Measurements from ENCODE around the gene FAT1.

Gene FAT1

DNA sequence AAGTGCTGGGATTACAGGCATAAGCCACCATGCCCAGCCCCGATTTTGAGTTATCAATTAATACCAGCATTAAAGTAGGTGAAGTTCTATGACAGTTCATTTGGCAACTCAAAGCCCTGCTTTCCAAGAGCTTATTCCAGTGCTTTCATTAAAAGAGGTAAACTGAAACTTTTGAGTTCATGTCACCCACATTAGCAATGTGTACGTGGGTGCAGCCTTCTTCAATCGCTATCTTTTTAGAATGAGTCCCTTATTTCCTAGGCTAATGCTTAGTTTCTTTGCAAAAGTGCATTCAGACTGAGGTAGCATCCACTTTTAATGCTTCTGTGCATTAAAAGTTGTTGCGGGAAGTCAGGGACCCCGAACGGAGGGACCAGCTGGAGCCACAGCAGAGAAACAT is 142.2 kb downstream of the FAT1 start:
- DNase-seq (ENCODE audit: low read depth in 2 of 3, low spot score in 1 of 3): no peak

DNA sequence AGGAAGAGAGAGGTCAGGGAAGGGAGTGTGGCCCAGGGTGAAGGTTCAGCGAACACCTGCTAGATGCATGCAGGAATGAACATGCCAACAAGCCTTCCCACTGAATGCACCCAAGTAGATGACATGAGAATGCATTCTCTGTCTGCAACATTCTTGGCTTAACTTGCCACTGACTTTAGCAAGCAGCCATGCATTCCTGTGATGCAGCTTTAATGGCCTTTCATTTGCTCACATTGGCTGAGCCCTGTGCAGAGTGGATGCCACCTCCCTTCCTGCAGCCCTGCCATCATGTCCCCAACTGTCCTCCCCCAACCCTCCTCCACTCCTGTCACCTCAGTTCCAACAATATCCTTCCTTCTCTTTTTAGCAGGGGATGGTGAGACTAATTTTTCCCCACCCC is 143.0 kb downstream of the FAT1 start:
- DNase-seq (ENCODE audit: low read depth in 2 of 3, low spot score in 1 of 3): no peak

DNA sequence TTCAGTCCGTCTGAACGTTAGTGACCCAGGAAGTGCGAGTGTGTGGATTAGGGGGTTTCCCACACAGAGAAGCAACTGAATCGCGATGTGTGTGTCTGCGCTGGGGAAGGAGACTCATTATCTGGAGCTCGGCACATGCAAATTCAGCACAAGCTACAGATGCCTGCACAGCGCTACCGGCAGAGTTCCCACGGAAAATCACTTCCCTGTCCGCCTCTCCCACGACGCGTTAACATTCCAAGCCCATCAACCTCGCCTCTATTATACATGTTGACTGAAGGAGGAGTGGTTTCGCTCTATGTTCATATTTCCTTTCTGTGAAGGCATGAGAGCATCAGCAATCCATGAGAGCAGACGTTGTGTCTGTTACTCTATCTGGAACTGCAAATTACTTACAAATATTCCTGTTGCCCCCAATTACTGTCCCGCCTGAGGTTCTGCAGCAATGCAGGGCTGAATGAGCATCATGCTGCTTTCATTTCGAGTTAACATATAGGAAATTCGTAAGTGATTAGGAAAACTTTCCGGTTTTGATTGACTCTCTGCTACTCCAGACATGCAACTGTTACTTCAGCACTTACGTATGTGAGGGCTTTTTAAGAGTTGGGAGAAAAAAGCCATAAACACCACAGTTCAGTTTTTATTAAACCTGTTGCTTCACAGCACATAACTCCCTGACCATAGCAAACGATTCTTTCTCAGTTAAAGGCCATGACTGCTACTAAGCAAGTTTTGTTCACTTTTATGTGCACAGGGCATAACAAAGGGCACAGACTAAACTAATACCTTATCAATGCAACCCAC is 153.3 kb downstream of the FAT1 start:
- DNase-seq (ENCODE audit: low read depth in 2 of 3, low spot score in 1 of 3): no peak

DNA sequence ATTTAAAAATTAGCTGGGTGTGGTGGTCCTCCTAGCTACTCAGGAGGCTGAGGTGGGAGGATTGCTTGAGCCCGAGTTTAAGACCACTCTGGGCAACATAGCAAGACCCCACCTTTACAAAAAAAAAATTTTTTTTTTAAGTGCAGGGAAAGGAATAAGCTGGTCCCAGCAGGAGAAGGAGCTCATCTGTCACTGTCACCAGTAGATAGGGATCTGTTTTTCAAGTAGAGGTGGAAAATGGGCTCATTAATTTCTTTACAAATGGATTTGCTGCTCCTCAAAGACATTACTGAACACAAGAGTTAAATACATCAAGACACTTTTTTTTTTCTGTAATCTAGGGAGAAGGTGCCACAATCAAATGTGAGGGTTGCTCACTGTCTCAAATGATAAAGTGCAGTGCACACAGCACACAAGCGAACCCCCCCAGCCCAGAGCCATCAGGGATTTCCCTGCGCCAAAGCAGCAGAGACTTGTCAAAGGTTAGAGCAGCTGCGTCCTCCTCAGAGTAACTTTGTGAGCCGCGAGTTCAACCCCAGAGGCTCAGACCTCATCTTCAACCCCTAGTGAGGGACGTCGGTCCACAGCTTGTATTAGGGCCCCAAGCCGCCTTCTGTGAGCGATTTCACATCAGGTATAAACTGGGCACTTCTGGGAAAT is 154.0 kb downstream of the FAT1 start:
- no peak for DNase-seq (ENCODE audit: low read depth in 2 of 3, low spot score in 1 of 3)

DNA sequence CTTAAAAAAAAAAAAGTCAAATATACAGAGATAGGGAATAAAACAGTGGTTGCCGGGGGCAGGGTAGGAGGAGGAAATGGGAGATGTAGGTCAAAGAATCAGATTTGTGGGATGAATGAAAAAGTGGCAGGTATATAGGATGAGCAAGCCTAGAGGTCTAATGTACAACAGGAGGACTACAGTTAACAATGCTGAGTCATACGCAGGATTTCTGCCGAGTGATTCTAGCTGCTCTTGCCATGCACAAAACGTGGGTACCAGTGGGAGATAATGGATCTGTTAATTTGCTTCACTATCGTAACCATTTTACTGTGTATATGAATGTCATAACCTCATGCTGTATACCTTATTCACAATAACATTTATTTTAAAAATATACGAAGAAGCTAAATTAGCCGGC is 157.6 kb downstream of the FAT1 start:
- no peak for DNase-seq (ENCODE audit: low read depth in 2 of 3, low spot score in 1 of 3)

DNA sequence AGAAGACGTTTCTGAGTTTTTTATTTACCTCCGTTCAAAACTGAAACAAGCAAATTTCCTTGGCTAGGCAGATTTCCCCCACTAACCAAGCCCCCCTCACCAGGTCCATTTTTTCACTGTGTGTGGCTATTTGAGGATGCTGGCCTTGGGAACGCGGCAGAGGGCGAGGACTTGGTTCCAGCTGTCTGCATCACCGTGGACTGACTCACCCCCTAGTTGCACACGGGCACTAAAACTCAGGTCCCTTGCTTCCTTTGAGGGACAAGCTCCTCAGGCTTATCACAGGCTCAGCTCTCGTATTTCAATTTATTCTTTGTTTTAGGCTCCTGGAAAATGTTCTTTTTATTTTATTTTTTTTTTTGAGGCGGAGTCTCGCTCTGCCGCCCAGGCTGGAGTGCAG is 159.9 kb downstream of the FAT1 start:
- DNase-seq (ENCODE audit: low read depth in 2 of 3, low spot score in 1 of 3): no peak

DNA sequence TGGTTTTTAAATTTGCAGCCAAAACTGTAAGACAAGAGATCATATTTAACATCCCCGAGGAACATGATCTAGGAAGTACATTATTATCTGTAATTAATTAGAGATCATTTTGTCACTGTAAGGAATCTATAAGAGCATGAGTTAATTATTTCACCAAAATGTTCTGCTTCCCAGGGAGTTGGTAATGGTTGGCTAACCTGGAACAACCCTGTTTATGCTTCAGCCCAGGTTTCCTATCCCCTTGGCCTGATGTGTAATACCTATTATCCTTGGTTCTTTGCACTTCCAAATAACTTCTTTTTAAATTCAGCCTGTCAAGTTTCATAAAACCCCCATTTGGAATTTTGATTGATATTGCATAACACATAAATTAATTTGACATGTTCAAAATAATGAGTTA is 161.9 kb downstream of the FAT1 start:
- DNase-seq (ENCODE audit: low read depth in 2 of 3, low spot score in 1 of 3): no peak

DNA sequence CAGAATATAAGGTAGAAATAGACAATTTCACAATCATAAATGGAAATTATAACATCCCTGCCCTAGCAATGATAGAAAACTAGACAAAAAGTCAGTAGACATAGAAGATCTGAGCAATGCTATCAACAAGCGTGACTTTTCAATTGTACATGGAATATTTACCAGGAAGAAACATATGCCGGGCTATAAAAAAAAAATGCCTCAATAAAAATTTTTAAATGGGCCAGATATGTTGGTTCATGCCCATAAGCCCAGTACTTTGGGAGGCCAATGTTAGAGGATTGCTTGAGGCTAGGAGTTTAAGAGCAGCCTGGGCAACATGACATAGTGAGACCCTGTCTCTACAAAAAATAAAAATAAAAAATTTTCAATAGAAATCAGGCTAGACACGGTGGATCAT is 163.0 kb downstream of the FAT1 start:
- no peak for DNase-seq (ENCODE audit: low read depth in 2 of 3, low spot score in 1 of 3)

DNA sequence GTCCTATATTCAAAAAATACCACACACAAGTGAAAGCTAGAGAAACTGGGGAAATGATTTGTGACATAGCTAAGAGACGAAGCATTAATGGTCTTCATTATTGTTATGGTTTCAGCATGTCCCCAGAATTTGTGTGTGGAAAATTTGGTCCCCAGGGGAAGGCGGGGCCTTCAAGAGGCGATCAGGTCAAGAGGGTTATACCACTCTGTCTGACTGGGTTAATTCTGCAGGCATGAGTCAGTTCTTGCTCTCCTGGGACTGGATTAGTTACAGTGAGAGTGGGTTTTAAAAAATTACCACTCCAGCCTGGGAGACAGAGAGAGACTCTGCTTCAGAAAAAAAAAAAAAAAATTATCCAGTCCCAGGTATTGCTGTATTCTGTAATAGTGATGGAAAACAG is 166.2 kb downstream of the FAT1 start:
- no peak for DNase-seq (ENCODE audit: low read depth in 2 of 3, low spot score in 1 of 3)

DNA sequence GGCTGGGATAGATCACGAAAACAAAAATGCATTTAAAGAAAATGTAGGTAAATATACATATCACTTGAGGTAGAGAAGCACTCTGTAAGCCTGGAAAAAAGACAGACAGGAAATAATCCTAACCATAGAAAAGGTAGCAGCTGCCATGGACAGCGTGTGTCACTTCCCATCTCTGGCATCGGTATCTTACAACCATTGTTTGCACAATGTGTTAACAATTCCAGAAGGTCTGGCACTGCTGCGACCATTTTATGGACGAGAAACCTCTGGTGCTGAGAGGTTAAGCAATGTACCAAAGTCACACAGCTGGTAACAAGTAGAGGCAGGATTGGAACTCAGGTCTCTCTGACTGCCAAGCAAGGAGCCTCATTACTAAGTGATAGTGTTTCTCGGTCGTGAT is 166.6 kb downstream of the FAT1 start:
- no peak for DNase-seq (ENCODE audit: low read depth in 2 of 3, low spot score in 1 of 3)

DNA sequence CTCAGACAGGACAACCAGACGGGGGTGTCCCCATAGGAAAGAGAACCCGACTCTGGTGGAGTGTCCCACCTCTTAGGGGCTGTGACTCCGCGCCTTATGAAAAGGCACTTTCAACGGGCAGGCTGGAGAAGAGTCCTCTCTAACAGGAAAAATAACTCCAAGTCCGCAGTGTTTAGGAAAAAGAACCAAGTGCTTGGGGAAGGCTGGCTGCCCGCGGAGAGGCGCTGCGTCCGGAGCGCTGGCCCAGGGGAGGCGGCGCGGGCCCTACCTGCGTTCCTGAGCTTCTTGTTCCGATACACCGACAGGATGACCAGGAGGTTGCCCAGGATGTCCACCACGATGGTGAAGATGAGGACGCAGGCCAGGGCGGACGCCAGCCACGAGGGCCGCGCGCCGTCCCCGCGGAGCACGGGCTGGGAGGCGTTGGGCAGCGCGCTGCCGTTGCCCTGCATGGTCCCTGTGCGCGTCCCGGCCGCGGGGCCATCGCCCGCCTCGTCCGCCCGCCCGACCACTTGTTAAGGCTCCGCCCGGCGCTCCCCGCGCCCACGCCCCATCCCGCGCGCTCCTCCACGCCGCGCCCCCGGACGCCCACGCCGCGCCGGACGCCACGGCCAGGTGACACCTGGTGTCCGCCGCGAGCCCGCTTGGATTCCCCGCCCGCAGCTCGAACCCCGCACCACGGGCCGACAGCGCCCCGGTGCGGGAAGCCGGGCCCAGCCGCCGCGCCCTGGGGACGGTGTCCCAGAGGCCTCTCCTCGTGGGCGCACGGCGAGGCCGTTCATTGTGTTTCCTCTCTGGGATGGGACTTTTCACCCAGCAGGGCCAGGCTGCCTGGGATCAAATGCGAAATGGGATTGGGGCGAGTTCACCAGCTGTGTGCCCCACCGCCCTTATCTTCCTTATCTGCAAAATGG is 168.5 kb downstream of the FAT1 start, which contains the start of gene MTNR1A:
MTNR1A (minus strand) TSS at position 654 of the 914 bp plus-strand sequence; CDS start at position 452, 202 bp downstream.
- DNase-seq (ENCODE audit: low read depth in 2 of 3, low spot score in 1 of 3): no peak

DNA sequence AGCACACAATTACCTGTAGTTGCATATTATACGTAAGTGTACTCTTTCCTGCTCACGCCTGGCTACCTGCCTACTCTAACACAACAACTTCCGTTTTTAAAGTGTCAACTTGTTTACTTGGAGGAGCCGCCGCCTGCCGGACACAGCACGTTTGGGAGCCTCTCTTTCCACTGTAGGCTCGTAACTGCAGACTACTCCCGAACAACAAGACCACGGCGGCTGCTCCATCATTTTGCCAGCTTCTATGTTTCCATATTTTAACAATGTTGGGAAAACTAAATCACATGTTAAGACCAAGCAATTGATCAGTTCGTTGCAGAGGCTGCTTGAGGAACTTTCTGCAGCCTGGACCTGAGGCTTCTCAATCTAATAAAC is 169.1 kb downstream of the FAT1 start:
- DNase-seq (ENCODE audit: low read depth in 2 of 3, low spot score in 1 of 3): no peak

DNA sequence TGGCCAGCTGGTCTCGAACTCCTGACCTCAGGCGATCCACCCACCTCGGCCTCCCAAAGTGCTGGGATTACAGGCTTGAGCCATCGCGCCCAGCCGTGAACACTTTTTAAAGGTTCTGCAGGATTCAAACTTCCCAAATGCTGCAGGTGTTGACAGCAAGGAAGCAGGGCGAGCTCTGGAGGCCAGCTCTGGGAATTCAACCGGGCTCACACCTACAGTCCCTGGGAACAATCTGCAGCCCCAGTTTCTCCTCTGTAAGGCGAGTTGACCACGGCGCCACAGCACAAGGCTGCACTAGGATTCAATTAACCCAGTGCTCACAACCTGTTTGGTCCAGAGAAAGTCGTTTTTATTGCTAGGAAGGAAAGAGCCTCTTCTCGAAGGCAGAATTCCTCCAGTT is 169.9 kb downstream of the FAT1 start:
- no peak for DNase-seq (ENCODE audit: low read depth in 2 of 3, low spot score in 1 of 3)

DNA sequence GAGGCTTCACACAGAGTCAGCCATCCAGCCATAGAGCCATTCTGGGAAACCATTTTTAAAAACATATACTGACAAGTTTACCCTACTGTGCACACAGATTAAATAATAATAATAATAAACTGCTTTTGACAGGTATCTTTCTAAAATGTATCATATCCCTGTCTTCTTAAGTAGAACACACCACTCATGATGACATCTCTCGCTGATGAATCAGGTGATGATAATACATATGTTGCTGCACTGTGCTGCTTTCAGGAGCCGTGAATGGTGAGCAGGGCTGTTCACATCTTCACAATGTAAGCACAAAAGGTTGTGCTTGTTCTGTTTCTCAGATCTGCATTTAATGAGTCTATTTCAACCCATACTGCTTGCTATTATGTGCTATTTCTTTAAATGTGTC is 171.8 kb downstream of the FAT1 start:
- DNase-seq (ENCODE audit: low read depth in 2 of 3, low spot score in 1 of 3): no peak

DNA sequence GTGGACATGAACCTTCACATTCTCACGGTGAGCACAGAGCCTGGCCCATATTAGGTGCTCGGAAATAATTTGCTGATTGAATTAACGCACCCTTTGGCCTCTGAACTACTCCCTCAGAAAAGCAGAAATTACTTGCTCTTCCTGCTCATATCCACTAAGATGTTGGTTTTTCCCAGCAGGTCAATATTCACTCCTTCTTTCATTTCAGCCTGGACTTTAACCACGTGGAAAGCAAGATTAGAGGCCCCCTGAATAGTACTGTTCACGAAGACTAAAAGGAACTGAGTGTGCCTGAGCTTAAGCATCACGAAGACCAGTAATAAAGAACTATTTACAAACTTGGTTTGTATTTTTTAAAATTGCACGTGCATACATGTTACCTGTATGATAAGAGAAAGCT is 178.2 kb downstream of the FAT1 start:
- DNase-seq (ENCODE audit: low read depth in 2 of 3, low spot score in 1 of 3): no peak

DNA sequence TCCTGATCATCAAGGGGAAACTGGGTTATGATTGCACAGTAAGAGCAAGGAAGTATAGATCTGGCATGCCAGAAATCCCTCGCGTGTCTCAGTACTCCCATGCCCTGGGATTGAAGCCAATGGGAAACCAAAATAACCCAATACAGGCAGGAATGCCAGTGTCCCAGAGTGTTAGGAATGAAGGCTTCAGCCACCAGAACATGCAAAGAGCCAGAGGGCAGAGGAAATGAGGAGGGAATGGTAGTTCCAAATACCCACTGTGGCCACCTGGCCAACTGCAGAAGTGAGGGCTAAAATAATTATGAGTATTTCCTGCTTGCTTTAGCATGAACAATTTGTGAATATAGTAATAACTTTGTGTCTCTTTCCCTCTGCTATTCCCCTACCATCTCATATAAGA is 180.4 kb downstream of the FAT1 start:
- DNase-seq (ENCODE audit: low read depth in 2 of 3, low spot score in 1 of 3): no peak

DNA sequence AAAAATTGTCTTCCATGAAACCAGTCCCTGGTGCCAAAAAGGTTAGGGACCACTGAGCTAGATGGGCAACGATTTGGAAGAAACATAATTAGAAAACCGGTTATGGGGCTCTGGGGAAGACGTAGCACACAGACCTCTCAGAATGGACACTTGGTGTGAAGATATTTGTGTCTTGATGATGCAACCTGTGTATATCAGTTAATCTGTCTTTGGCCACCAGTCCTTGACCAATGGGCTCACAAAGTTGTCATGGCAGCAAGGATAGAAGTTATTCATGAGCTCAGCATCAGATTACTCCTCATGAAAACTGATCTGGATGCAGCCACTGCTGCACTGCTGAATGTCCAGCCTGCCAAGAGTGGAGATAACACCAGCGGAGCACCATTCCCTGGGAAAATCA is 181.9 kb downstream of the FAT1 start:
- no peak for DNase-seq (ENCODE audit: low read depth in 2 of 3, low spot score in 1 of 3)

DNA sequence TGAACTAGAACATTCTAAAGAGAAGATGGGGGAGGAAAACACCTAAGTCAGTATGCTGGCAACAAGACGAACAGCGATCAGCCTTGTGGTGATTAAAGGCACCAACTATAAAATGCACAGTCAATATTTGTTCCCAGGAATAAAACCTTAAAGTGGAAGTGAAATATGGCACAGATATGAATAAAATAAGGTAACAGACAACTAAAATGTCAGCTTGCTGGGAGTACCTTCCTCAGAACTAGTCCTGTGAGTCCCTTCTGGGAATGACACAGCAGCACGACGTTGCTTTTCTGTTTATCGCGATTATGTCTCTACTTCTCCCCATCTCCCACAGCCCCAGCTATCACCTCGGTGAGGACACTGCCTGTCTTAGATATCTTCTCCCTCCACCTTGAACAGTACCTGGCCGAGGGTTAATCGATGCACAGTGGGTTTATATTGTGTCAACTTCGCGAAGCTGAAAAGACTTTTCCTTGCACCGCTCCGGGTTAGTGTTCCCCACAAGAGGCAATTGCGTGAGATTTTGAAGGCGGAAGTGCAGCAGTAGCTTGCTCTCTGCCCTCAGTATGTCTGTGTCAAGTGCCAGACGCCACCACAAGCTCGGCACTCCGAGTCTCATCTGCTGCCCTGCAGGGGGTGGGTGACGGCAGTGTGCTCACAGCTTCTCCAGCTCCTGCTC is 185.7 kb downstream of the FAT1 start:
- no peak for DNase-seq (ENCODE audit: low read depth in 2 of 3, low spot score in 1 of 3)
